GM18498 (cell line): ENCODE data around the gene CD2.

ENCODE experiments used
- ATAC-seq: cut with Tn5 transposase; IDR thresholded peaks from one replicate; pipeline ENCODE4 v1.9.1; 2021; ENCODE audit warnings: mild to moderate bottlenecking, moderate library complexity; ENCODE audit not compliant: unreplicated experiment

CD2 gene

GRCh38 chr1:116775116-116775752, 21.0 kb downstream of the CD2 start:
- ATAC-seq: no peak

- no peak for ATAC-seq
Observed at GRCh38 chr1:116777831-116778830, 23.9 kb downstream of the CD2 start.

- ATAC-seq: no peak
Observed at GRCh38 chr1:116781034-116781433, 26.8 kb downstream of the CD2 start.

- no peak for ATAC-seq
Observed at GRCh38 chr1:116785006-116785405, 30.8 kb downstream of the CD2 start.

GRCh38 chr1:116786049-116786448, 31.8 kb downstream of the CD2 start:
- ATAC-seq: no peak

- ATAC-seq: no peak
Observed at GRCh38 chr1:116791727-116792126, 37.5 kb downstream of the CD2 start.

- ATAC-seq: no peak
Observed at GRCh38 chr1:116793357-116793935, 39.2 kb downstream of the CD2 start.

GRCh38 chr1:116794371-116794770, 40.1 kb downstream of the CD2 start:
- ATAC-seq: no peak

- ATAC-seq: peak; percentile 89
Observed at GRCh38 chr1:116794804-116795481, 40.7 kb downstream of the CD2 start.

- ATAC-seq: no peak
Observed at GRCh38 chr1:116795482-116795829, 41.2 kb downstream of the CD2 start.

GRCh38 chr1:116804736-116805135, 50.5 kb downstream of the CD2 start:
- ATAC-seq: no peak

GRCh38 chr1:116805398-116805797, 51.2 kb downstream of the CD2 start:
- ATAC-seq: no peak

- peak; percentile 92 for ATAC-seq
Observed at GRCh38 chr1:116806245-116806644, 52.0 kb downstream of the CD2 start.

GRCh38 chr1:116806671-116807070, 52.4 kb downstream of the CD2 start:
- no peak for ATAC-seq

- ATAC-seq: no peak
Observed at GRCh38 chr1:116807394-116808199, 53.4 kb downstream of the CD2 start.

- no peak for ATAC-seq
Observed at GRCh38 chr1:116808200-116808847, 54.1 kb downstream of the CD2 start.

- ATAC-seq: no peak
Observed at GRCh38 chr1:116808848-116809508, 54.7 kb downstream of the CD2 start.

GRCh38 chr1:116811321-116811720, 57.1 kb downstream of the CD2 start:
- no peak for ATAC-seq

GRCh38 chr1:116814926-116815723, 60.9 kb downstream of the CD2 start:
- ATAC-seq: no peak
